HG03457 (cell line): ENCODE data around the gene BSN.
"Not testable (repeated sequence)": the region's sequence is repeated elsewhere in the genome, so short reads cannot be mapped to it uniquely, and the experiment has no call there.

Experiments
- ATAC-seq: cut with Tn5 transposase; IDR thresholded peaks from one replicate; pipeline ENCODE4 v1.9.1; 2021; ENCODE audit warnings: moderate number of reproducible peaks; ENCODE audit not compliant: unreplicated experiment

Gene BSN

GRCh38 chr3:49671291-49672288 is 117.3 kb downstream of the BSN start:
- no peak for ATAC-seq

GRCh38 chr3:49673121-49673714 is 118.9 kb downstream of the BSN start:
- no peak for ATAC-seq

- peak; percentile 53 for ATAC-seq
These were observed 119.6 kb downstream of the BSN start, which contains the start of gene APEH for GRCh38 chr3:49673715-49674496. Gene APEH, plus strand, starts transcription at chr3:49674351. Its CDS starts 51 bp downstream, at chr3:49674402.

DNA sequence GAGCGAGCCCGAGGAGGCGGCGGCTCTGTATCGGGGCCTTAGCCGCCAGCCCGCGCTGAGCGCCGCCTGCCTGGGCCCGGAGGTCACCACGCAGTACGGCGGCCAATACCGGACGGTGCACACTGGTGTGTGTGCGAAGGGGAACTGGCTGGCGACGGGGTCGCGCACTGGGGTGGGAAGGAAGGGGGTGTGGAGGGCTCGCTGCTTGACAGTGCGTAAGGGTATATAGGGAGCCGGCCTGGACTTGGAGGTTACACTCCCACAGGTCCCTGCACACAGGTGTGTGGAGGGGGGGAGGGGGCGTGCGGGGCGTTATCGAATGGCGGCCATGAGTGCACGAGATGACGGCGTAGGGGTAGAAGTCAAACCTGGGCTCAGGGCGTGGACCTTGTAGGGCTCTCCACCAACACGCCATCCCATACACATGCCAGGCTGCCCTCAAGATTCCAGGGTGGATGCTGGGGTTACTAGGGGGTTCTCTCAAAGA is 120.3 kb downstream of the BSN start:
- peak; percentile 14 for ATAC-seq

- no peak for ATAC-seq
These were observed 121.6 kb downstream of the BSN start for GRCh38 chr3:49675912-49676311.

- ATAC-seq, result no peak
These were observed 126.4 kb downstream of the BSN start for GRCh38 chr3:49680493-49681231.

- ATAC-seq, result no peak
These were observed 126.9 kb downstream of the BSN start for GRCh38 chr3:49681232-49681522.

GRCh38 chr3:49681543-49681942 is 127.3 kb downstream of the BSN start:
- ATAC-seq, result no peak

GRCh38 chr3:49683162-49683561 is 128.9 kb downstream of the BSN start:
- no peak for ATAC-seq

- ATAC-seq, result not testable (repeated sequence)
These were observed 130.2 kb downstream of the BSN start for GRCh38 chr3:49684453-49684852.

DNA sequence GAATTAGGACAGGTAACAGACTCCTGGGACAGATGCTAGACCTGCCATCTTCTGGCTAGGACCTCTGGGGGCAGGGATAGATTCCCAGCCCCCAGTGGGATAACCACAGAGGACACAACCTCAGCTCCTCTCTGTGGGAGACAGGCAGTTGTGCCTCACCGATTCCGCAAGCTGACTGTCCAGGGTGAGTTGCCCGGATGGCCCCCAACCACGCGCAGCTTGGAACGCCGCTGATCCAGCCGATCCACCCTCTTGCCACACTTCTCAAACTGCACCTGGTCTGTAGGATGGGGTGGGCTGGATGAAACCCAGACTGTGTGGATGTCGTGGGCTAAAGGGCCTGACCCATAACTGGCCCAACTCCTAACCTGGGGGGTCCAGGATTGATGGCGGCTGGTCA is 130.8 kb downstream of the BSN start:
- ATAC-seq, result not testable (repeated sequence)

GRCh38 chr3:49685846-49686245 is 131.6 kb downstream of the BSN start:
- not testable (repeated sequence) for ATAC-seq

- ATAC-seq, result not testable (repeated sequence)
These were observed 132.1 kb downstream of the BSN start for GRCh38 chr3:49686346-49686745.

DNA sequence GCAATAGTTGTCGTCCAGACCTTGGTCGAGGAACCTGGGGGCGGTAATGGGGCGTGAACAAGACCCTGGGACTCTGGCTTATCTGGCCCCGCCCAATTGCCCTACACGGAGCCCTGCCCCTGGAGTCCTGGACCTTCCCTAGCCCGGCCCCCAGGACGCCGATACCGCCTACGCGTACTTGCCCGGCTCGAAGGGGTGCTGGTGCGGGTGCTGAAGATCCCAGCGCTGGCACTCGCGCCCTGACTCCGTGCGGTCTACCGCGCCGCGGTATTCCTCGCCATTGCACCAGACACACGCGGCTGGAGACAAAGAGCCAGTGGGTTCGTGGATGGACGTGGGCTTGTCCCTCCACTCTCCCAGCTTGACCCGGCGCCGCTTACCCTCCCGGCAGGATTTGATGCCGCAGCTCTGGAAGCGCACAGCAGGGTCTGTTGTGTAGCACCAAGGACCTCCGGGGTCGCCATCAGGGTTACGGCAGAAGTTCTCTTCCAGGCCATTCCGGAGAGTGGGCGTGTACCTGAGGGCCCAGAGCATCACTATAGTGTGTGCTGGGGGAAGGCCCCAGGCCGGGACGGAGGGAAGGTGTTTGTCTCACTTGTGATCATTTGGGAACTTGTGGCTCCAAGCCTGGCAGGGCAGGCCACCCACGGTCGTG is 132.6 kb downstream of the BSN start:
- ATAC-seq, result not testable (repeated sequence)

DNA sequence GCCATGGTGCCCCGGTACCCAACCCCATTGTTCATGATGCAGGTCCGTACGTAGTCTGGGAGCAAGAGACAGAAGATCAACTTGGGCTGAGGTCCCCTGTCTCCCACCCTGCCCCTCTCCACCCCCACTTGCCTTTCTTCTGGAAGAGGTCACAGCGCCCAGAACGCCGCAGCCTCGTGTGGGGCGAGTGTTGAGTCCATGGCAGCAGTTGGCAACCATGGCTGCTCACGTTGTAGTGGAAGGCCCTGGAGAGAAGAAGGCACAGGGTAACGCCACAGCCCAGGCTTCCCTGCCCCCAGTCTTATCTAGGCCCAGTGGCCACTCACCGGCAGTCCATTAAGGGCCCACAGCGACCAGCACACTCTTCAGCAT is 133.1 kb downstream of the BSN start:
- not testable (repeated sequence) for ATAC-seq

- not testable (repeated sequence) for ATAC-seq
These were observed 134.2 kb downstream of the BSN start for GRCh38 chr3:49688338-49689045.

DNA sequence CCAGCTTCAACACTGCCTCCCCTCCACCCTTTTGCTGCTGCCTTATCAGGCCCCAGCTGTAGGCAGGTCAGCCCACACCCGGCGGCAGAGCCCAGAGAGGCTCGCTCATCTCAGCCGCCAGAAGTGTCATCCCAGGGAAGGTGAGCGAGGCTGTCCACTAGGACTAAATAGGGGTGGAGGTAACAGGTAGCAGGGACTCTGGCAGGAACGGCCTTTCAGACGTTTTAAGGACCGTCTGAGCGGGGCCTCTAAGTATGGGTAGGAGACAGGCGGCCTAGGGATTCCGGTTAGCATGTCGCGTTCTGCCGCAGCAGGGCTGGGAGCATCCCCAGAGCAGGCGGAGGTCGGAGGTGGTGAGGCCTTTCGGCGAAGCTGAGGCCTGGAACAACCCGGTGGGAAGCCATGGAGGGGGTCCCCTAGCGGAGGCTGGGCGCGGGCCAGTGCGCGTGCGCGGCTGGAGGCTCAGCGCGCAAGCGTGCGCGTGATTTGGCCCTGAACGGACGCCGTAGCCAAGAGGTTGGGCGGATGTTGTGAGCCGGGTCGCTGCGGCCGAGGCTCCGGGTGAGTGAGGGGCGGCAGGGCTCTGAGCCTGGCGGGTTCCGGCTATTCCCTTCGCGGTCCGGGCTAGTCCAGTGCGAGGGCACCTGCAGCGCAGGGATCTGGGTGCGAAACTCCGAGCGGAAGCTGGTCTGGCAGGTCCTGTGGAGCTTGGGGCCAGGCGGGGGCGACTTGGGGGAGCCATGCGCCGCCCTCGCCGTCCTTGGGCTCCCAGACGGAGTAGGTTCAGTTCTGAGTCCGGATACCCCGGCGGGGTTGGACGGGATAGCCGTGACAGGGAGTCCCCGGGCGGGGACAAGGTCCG is 135.0 kb downstream of the BSN start, which contains the start of the genes MST1 and RNF123:
Gene MST1, minus strand, starts transcription at position 429 of the 862 bp plus-strand sequence. CDS start 783 bp downstream, outside the sequence.
Gene RNF123, plus strand, starts transcription at position 512 of the 862 bp plus-strand sequence. CDS start 1,609 bp downstream, outside the sequence.
- peak; percentile 49 for ATAC-seq
